GM12891 (cell line): ENCODE measurements around the gene PLCB1.
"Not testable (repeated sequence)": the region's sequence is repeated elsewhere in the genome, so short reads cannot be mapped to it uniquely, and the experiment has no call there.

ENCODE experiments used
- DNase-seq: peaks from one replicate; pipeline ENCODE4 v3.0.0; 2011; ENCODE audit warnings: low spot score; ENCODE audit not compliant: insufficient read length
- FAIRE-seq: peaks from 2 replicates; lab custom pipeline; 2011; peaks lifted over from hg19 to GRCh38; lab: Jason Lieb, UNC
- PAX5 ChIP-seq: IDR thresholded peaks from 2 replicates; pipeline ENCODE4 v1.6.1; 2011; ENCODE audit warnings: low read length, moderate library complexity, mild to moderate bottlenecking; ENCODE audit not compliant: insufficient read depth, severe bottlenecking
- POLR2A ChIP-seq: IDR thresholded peaks from 2 replicates; pipeline ENCODE4 v1.6.1; 2011; ENCODE audit warnings: low read depth, low read length, control low read depth
- POLR2AphosphoS5 ChIP-seq: IDR thresholded peaks from 2 replicates; pipeline ENCODE4 v1.6.1; 2011; ENCODE audit warnings: low read depth, low read length, control low read depth
- POU2F2 ChIP-seq: IDR thresholded peaks from 2 replicates; pipeline ENCODE4 v1.6.1; 2011; ENCODE audit warnings: low read depth, mild to moderate bottlenecking, control low read depth, low read length, moderate library complexity
- SPI1 ChIP-seq: IDR thresholded peaks from 2 replicates; pipeline ENCODE4 v1.6.1; 2011; ENCODE audit warnings: low read depth, low read length, control low read depth
- TAF1 ChIP-seq: IDR thresholded peaks from 2 replicates; pipeline ENCODE4 v1.6.1; 2011; ENCODE audit warnings: low read depth, low read length, control low read depth

Gene PLCB1

GRCh38 chr20:8335059-8335458 is 203.0 kb downstream of the PLCB1 start:
- TF ChIP-seq TAF1 (no peak), SPI1 (no peak), POLR2A (no peak), POLR2AphosphoS5 (no peak), POU2F2 (no peak), PAX5 (no peak)
- DNase-seq, result no peak
- no peak for FAIRE-seq

GRCh38 chr20:8335495-8336195 is 203.6 kb downstream of the PLCB1 start:
- DNase-seq (no peak), FAIRE-seq (no peak)
- TF ChIP-seq POLR2AphosphoS5, result no peak
- TF ChIP-seq POU2F2, result no peak
- no peak for TF ChIP-seq TAF1
- TF ChIP-seq PAX5, result no peak
- no peak for TF ChIP-seq SPI1

DNA sequence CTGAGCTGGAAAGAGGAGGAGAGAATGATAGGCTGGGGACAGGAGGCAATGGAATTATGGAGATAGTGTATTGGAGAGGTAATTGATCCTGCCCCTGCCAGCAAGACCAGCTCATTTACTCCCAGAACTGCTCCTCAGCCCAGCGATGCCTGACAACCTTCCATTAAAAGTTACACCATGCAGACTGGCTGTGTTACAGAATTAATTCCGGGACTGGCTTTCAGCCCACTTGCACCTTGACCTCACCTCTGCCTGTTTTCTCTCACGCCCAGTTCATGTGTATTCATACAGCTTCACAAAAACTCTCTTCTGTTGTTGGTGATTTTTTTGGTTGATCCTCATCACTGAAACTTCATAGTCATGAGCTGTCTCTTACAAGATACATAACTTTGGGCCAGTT is 207.3 kb downstream of the PLCB1 start:
- DNase-seq (no peak), FAIRE-seq (no peak)
- TF ChIP-seq TAF1 (no peak), POU2F2 (no peak), POLR2A (no peak), SPI1 (no peak), PAX5 (no peak), POLR2AphosphoS5 (no peak)

GRCh38 chr20:8342391-8342790 is 210.3 kb downstream of the PLCB1 start:
- no peak for DNase-seq
- FAIRE-seq, result no peak
- TF ChIP-seq POLR2AphosphoS5 (no peak), POLR2A (no peak), TAF1 (no peak)

- no peak for TF ChIP-seq TAF1
- TF ChIP-seq POU2F2, result no peak
- no peak for TF ChIP-seq POLR2A
- TF ChIP-seq POLR2AphosphoS5, result no peak
- no peak for TF ChIP-seq SPI1
- no peak for TF ChIP-seq PAX5
- DNase-seq (no peak), FAIRE-seq (no peak)
Measured at GRCh38 chr20:8344106-8344505, 212.0 kb downstream of the PLCB1 start.

DNA sequence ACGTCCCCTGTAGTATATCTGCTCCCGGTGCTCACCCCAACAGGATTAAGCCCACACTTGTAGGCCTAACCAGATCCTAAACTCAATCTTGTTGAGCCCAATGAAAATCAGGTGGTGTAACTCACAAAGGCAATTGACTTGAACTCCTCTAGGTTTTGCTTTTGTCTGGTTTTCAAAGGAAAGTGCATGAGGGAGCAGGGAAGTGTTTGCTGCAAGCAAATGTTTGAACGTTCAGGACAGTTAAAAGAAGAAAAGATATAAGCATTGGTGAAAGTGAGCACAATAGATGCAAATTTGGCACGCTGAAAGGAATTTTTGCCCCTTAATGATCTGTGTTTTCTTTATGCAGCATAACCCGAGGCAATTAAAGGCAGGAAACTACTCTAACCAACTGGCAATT is 212.6 kb downstream of the PLCB1 start:
- DNase-seq (no peak), FAIRE-seq (no peak)

GRCh38 chr20:8346700-8347270 is 214.7 kb downstream of the PLCB1 start:
- DNase-seq, result no peak
- no peak for FAIRE-seq
- no peak for TF ChIP-seq PAX5
- no peak for TF ChIP-seq SPI1
- TF ChIP-seq TAF1, result no peak
- no peak for TF ChIP-seq POLR2AphosphoS5
- TF ChIP-seq POU2F2, result no peak
- TF ChIP-seq POLR2A, result no peak

More for the DNA sequence above, 212.6 kb downstream of the PLCB1 start:
- TF ChIP-seq POU2F2 (no peak), POLR2AphosphoS5 (no peak), PAX5 (no peak), SPI1 (no peak), TAF1 (no peak), POLR2A (no peak)

DNA sequence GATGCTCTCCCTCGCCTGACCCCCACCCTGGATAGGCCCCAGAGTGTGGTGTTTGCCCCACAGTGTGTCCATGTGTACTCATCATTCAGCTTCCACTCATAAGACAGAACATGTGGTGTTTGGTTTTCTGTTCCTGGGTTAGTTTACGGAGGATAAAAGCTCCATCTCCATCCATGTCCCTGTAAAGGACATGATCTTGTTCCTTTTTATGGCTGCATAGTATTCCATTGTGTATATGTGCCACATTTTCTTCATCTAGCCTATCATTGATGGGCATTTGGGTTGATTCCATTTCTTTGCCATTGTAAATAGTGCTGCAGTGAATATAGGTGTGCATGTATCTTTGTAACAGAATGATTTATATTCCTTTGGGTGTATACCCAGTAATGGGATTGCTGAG is 218.2 kb downstream of the PLCB1 start:
- DNase-seq, FAIRE-seq: not testable (repeated sequence)

DNA sequence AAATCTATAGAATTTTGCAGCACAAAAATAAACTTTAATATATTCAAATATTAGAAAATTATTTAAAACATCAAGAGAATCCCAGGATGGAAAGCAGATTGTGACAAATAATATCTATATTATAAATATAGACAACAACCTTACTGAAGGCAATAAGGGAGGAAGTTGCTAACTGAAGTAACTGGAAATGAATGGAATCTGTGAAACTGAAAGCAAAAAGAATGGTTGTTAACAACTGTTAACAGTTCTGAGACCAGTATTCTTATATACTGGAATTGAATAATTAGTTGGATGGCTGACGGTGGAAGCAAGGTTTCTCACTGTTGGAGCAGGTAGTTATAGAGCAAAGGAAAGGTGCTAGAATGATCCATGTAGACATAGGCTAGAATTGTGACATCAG is 220.4 kb downstream of the PLCB1 start:
- FAIRE-seq (no peak), DNase-seq (no peak)
- TF ChIP-seq PAX5, result no peak
- no peak for TF ChIP-seq POU2F2
- TF ChIP-seq TAF1, result no peak
- no peak for TF ChIP-seq POLR2A
- TF ChIP-seq POLR2AphosphoS5, result no peak
- no peak for TF ChIP-seq SPI1

DNA sequence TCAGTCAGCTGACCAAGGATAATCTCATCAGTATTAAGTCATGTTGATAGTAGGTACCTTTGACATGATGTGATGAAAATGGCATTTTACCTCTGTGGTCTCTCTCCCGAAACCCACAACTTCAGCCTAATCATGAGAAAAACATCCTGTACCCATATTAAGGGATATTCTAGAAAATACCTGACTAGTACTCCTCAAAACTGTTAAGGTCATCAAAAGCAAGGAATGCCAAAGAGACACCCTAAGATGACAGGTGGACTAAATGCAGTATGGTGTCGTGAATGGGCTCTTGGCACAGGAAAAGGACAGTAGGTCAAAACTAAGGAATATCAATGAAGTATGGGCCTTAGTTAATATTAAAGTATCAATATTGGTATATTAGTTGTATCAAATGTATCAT is 221.4 kb downstream of the PLCB1 start:
- FAIRE-seq (no peak), DNase-seq (no peak)
- TF ChIP-seq SPI1, result no peak
- no peak for TF ChIP-seq PAX5
- TF ChIP-seq POU2F2, result no peak
- no peak for TF ChIP-seq TAF1
- no peak for TF ChIP-seq POLR2AphosphoS5
- TF ChIP-seq POLR2A, result no peak
